K562 (cell line): ENCODE measurements around the gene POP5. TPM values are rescaled to one million over a fixed set of nuclear protein-coding genes. Genes with fewer than 3 reads are reported as not detected.

Source experiments
- ARID2 ChIP-seq: fragments of 450-650 bp; IDR thresholded peaks from 2 replicates; pipeline ENCODE4 v1.6.1; 2017; ENCODE audit warnings: antibody characterized with exemption, mild to moderate bottlenecking
- PHB ChIP-seq: fragments of 250-450 bp; sonication (Bioruptor Pico); IDR thresholded peaks from 2 replicates; pipeline ENCODE4 v1.5.0; 2021
- PHTF2 ChIP-seq: fragments of 250-450 bp; sonication (Bioruptor Pico); IDR thresholded peaks from 2 replicates; pipeline ENCODE4 v1.5.0; 2021; ENCODE audit warnings: mild to moderate bottlenecking
- RHOXF2B ChIP-seq: fragments of 250-450 bp; sonication (Bioruptor Pico); conservative IDR thresholded peaks from 2 replicates; pipeline ENCODE4 v1.5.1; 2021
- SMARCE1 ChIP-seq: fragments of 450-650 bp; IDR thresholded peaks from 2 replicates; pipeline ENCODE4 v1.7.1; 2016; ENCODE audit warnings: mild to moderate bottlenecking
- SMC3 ChIP-seq: conservative IDR thresholded peaks from 2 replicates; pipeline ENCODE4 v1.6.1; 2011; ENCODE audit warnings: low read depth, low read length, improper control_type of control experiment; ENCODE audit not compliant: insufficient read depth
- ZNF212 ChIP-seq: fragments of 450-650 bp; formaldehyde crosslinking; IDR thresholded peaks from 2 replicates; pipeline ENCODE4 v1.4.0; 2020; ENCODE audit warnings: mild to moderate bottlenecking
- ZNF318 ChIP-seq, 2 experiments: fragments of 450-650 bp; IDR thresholded peaks; 2 replicates each; pipeline ENCODE4 v1.6.1; 2016; ENCODE audit warnings: mild to moderate bottlenecking in 2 of 2, borderline replicate concordance in 1 of 2, low read depth in 1 of 2, moderate library complexity in 1 of 2
- ZNF57 ChIP-seq: fragments of 450-650 bp; formaldehyde crosslinking; IDR thresholded peaks from 2 replicates; pipeline ENCODE4 v1.4.0; 2020; ENCODE audit warnings: mild to moderate bottlenecking, moderate library complexity
- polyA plus RNA-seq, 8 experiments: library from polyadenylated mRNA; depleted of rRNA in 4 of 8; stranded (reverse) in 5 of 8; unstranded in 3 of 8; fragments of >200 nt; fragmentation: Nextera tagmentation in 2 of 8; fragmentation: Illumina TruSeq in 1 of 8; extraction: Ambion mirVana in 2 of 8; extraction: Trizol in 1 of 8; gene quantifications; 2 replicates each; pipeline versions ENCODE4 v1.2.1 to v1.2.3, GENCODE V29; 2011 to 2014; ENCODE audit warnings: inconsistent platforms in 1 of 8, missing spikeins in 1 of 8
- total RNA-seq, 7 experiments: library from RNA; depleted of rRNA in 6 of 7; stranded (reverse); fragments of >200 nt in 6 of 7; fragmentation: Illumina TruSeq in 2 of 7; extraction: Trizol in 2 of 7; gene quantifications; 2 replicates each; pipeline versions ENCODE4 v1.2.1 to v1.2.3, GENCODE V29; 2011 to 2021; ENCODE audit warnings: low replicate concordance in 1 of 7
- TF ChIP-seq, protein P1 (sequence below): fragments of 200-800 bp; sonication (Bioruptor generic); IDR thresholded peaks from 2 replicates; pipeline ENCODE4 v1.6.1; 2016; ENCODE audit warnings: missing genetic modification characterization, missing compliant biosample characterization
- TF ChIP-seq, protein P2 (sequence below): sonication (generic); formaldehyde crosslinking; IDR thresholded peaks from 2 replicates; pipeline ENCODE4 v1.8.0; 2022; ENCODE audit warnings: mild to moderate bottlenecking, missing genetic modification reagents, borderline replicate concordance

POP5 gene
- total and polyA plus RNA-seq, 9 of the 15 experiments (the other 6 are each of a cell fraction or from before 2014, with no cell fraction given), result 57.5 to 253 (median 73.8) TPM

DNA sequence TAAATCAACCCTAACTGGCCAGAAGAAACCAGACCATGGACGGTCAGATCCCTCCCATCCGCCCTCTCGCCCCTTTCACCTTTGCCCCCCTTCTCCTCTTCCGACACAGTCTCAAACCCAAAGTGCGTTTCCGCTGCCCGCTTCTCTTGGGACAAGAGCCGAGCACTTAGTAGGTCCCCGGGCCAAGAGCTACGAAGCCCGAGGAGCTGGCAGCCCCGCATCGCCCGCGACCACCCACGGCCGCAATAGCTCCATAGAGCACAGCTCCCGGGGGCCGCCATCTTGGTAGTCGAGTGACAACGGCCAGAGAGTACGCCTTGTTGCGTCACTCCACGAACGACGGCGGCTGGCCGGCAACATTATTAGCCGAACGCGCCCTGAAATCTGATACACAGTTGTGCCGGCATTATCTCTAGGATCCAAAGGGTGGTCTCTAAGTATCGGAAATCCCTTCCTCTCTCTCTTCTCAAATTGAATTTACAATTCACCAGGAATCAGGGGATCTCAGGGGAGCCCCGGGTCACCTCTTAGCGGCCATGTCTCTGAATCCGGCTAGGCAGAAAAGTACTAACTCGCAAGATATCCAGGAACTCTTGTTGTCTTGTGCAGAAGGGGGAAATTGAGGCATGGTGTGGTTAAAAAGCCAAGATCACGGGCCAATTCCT is 52.2 kb downstream of the POP5 start, which contains the start of gene COQ5 (continued):
- TF ChIP-seq, protein P1, sequence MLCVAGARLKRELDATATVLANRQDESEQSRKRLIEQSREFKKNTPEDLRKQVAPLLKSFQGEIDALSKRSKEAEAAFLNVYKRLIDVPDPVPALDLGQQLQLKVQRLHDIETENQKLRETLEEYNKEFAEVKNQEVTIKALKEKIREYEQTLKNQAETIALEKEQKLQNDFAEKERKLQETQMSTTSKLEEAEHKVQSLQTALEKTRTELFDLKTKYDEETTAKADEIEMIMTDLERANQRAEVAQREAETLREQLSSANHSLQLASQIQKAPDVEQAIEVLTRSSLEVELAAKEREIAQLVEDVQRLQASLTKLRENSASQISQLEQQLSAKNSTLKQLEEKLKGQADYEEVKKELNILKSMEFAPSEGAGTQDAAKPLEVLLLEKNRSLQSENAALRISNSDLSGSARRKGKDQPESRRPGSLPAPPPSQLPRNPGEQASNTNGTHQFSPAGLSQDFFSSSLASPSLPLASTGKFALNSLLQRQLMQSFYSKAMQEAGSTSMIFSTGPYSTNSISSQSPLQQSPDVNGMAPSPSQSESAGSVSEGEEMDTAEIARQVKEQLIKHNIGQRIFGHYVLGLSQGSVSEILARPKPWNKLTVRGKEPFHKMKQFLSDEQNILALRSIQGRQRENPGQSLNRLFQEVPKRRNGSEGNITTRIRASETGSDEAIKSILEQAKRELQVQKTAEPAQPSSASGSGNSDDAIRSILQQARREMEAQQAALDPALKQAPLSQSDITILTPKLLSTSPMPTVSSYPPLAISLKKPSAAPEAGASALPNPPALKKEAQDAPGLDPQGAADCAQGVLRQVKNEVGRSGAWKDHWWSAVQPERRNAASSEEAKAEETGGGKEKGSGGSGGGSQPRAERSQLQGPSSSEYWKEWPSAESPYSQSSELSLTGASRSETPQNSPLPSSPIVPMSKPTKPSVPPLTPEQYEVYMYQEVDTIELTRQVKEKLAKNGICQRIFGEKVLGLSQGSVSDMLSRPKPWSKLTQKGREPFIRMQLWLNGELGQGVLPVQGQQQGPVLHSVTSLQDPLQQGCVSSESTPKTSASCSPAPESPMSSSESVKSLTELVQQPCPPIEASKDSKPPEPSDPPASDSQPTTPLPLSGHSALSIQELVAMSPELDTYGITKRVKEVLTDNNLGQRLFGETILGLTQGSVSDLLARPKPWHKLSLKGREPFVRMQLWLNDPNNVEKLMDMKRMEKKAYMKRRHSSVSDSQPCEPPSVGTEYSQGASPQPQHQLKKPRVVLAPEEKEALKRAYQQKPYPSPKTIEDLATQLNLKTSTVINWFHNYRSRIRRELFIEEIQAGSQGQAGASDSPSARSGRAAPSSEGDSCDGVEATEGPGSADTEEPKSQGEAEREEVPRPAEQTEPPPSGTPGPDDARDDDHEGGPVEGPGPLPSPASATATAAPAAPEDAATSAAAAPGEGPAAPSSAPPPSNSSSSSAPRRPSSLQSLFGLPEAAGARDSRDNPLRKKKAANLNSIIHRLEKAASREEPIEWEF (CRISPR knock-in tag), result no peak
- TF ChIP-seq, protein P2, sequence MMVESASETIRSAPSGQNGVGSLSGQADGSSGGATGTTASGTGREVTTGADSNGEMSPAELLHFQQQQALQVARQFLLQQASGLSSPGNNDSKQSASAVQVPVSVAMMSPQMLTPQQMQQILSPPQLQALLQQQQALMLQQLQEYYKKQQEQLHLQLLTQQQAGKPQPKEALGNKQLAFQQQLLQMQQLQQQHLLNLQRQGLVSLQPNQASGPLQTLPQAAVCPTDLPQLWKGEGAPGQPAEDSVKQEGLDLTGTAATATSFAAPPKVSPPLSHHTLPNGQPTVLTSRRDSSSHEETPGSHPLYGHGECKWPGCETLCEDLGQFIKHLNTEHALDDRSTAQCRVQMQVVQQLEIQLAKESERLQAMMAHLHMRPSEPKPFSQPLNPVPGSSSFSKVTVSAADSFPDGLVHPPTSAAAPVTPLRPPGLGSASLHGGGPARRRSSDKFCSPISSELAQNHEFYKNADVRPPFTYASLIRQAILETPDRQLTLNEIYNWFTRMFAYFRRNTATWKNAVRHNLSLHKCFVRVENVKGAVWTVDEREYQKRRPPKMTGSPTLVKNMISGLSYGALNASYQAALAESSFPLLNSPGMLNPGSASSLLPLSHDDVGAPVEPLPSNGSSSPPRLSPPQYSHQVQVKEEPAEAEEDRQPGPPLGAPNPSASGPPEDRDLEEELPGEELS (CRISPR knock-in tag), result 0 out of 2 replicates have a peak, but pooled peaks have one; percentile 5
- TF ChIP-seq PHB (CRISPR knock-in tag) (no peak), RHOXF2B (CRISPR knock-in tag) (no peak), SMARCE1 (peak; percentile 47; the same call in 1 of the 2 replicates), PHTF2 (CRISPR knock-in tag) (no peak), ZNF212 (no peak), SMC3 (no peak), ZNF57 (CRISPR knock-in tag) (no peak), ZNF318 (IDR thresholded peaks at IDR 0.05; ENCODE audit: borderline replicate concordance in 1 of 2, low read depth in 1 of 2) (peak in 1 of 2 experiments; percentile 35; a peak in 1 of 4 replicates), ARID2 (no peak)
